Prostate gland (tissue), 2 donors: ENCODE data around the gene SNAPC4.

Experiments
- POLR2AphosphoS5 ChIP-seq: sonication (generic); formaldehyde crosslinking; IDR thresholded peaks from one replicate; pipeline ENCODE4 v1.6.1; 2017; ENCODE audit warnings: antibody characterized with exemption
- TF ChIP-seq, protein P1 (sequence below), 4 experiments: fragments of 200-600 bp in 2 of 4; fragments of 450-650 bp in 2 of 4; sonication (generic) in 2 of 4; IDR thresholded peaks; 1 replicate in 3 of 4; 2 replicates in 1 of 4; pipeline ENCODE4 v1.5.1; 2016 to 2019; ENCODE audit warnings: antibody characterized with exemption in 4 of 4, mild to moderate bottlenecking in 2 of 4, moderate library complexity in 2 of 4

- TF ChIP-seq POLR2AphosphoS5 = no peak
- TF ChIP-seq, protein P1, sequence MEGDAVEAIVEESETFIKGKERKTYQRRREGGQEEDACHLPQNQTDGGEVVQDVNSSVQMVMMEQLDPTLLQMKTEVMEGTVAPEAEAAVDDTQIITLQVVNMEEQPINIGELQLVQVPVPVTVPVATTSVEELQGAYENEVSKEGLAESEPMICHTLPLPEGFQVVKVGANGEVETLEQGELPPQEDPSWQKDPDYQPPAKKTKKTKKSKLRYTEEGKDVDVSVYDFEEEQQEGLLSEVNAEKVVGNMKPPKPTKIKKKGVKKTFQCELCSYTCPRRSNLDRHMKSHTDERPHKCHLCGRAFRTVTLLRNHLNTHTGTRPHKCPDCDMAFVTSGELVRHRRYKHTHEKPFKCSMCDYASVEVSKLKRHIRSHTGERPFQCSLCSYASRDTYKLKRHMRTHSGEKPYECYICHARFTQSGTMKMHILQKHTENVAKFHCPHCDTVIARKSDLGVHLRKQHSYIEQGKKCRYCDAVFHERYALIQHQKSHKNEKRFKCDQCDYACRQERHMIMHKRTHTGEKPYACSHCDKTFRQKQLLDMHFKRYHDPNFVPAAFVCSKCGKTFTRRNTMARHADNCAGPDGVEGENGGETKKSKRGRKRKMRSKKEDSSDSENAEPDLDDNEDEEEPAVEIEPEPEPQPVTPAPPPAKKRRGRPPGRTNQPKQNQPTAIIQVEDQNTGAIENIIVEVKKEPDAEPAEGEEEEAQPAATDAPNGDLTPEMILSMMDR (IDR thresholded peaks at IDR 0.05) = no peak
Observed at GRCh38 chr9:136434580-136435169, 34.7 kb upstream of the SNAPC4 start.
